ENCODE measurements around the gene RGS7BP.

- TF ChIP-seq, protein P1, sequence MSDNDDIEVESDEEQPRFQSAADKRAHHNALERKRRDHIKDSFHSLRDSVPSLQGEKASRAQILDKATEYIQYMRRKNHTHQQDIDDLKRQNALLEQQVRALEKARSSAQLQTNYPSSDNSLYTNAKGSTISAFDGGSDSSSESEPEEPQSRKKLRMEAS (IDR thresholded peaks at IDR 0.05): no peak
- TF ChIP-seq YY1 (IDR thresholded peaks at IDR 0.05; ENCODE audit: low read depth) (no peak), TAF1 (IDR thresholded peaks at IDR 0.05; ENCODE audit: low read depth) (no peak), EP300 (IDR thresholded peaks at IDR 0.05; ENCODE audit: borderline replicate concordance) (no peak), EGR1 (IDR thresholded peaks at IDR 0.05) (no peak), CEBPB (IDR thresholded peaks at IDR 0.05) (no peak), RAD21 (IDR thresholded peaks at IDR 0.05; ENCODE audit: low read depth) (no peak)
- TF ChIP-seq, protein P2, sequence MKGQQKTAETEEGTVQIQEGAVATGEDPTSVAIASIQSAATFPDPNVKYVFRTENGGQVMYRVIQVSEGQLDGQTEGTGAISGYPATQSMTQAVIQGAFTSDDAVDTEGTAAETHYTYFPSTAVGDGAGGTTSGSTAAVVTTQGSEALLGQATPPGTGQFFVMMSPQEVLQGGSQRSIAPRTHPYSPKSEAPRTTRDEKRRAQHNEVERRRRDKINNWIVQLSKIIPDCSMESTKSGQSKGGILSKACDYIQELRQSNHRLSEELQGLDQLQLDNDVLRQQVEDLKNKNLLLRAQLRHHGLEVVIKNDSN (IDR thresholded peaks at IDR 0.05): no peak
- TF ChIP-seq, protein P3, sequence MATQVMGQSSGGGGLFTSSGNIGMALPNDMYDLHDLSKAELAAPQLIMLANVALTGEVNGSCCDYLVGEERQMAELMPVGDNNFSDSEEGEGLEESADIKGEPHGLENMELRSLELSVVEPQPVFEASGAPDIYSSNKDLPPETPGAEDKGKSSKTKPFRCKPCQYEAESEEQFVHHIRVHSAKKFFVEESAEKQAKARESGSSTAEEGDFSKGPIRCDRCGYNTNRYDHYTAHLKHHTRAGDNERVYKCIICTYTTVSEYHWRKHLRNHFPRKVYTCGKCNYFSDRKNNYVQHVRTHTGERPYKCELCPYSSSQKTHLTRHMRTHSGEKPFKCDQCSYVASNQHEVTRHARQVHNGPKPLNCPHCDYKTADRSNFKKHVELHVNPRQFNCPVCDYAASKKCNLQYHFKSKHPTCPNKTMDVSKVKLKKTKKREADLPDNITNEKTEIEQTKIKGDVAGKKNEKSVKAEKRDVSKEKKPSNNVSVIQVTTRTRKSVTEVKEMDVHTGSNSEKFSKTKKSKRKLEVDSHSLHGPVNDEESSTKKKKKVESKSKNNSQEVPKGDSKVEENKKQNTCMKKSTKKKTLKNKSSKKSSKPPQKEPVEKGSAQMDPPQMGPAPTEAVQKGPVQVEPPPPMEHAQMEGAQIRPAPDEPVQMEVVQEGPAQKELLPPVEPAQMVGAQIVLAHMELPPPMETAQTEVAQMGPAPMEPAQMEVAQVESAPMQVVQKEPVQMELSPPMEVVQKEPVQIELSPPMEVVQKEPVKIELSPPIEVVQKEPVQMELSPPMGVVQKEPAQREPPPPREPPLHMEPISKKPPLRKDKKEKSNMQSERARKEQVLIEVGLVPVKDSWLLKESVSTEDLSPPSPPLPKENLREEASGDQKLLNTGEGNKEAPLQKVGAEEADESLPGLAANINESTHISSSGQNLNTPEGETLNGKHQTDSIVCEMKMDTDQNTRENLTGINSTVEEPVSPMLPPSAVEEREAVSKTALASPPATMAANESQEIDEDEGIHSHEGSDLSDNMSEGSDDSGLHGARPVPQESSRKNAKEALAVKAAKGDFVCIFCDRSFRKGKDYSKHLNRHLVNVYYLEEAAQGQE (IDR thresholded peaks at IDR 0.05; ENCODE audit: low read depth): no peak
These were observed 140.4 kb downstream of the RGS7BP start for GRCh38 chr5:64646169-64646568.

Measured in Ishikawa (cell line).